ENCODE data around the gene PKDCC. TPM values are rescaled to one million over a fixed set of nuclear protein-coding genes. Genes with fewer than 3 reads are reported as not detected.

PKDCC gene
- total and polyA plus RNA-seq, 2 of the 8 experiments (the other 6 are each of a cell fraction or from before 2014, with no cell fraction given) = 49.9 to 80.1 TPM

DNA sequence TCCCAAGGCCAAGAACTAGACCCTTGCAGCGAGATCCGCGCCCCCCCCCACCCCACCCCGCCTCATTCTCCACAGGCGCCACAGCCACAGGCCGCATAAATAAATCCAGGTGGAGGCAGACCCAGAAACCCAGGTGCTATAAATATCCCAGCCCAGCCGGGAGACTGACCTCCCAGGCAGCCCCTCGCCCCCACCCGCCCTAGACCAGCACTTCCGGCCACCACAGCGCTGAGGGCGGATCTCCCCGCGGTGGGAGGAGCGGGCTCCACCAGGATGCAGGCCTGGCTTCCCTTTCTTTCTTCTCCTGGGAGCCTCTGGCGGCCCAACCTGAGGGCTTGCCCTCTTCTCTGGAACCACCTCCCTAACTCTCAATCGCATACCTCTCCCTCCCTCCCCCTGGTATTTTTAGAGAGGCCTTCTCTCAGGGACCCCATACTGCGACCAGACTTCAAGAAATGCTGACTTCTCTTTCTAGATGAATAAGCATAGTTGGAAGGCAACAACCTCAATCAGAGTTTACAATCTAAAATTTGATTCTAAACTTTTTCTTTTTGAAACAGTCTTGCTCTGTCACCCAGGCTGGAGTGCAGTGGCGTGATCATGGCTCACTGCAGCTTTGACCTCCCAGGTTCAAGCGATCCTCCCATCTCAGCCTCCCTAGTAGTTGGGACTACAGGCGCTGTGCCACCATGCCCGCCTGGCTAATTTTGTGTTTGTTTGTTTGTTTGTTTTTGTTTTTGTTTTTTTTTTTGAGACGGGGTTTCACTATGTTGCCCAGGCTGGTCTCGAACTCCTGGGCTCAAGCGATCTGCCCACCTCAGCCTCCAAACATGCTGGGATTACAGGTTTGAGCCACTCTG is 55.0 kb downstream of the PKDCC start (continued):
- TF ChIP-seq, protein P1, sequence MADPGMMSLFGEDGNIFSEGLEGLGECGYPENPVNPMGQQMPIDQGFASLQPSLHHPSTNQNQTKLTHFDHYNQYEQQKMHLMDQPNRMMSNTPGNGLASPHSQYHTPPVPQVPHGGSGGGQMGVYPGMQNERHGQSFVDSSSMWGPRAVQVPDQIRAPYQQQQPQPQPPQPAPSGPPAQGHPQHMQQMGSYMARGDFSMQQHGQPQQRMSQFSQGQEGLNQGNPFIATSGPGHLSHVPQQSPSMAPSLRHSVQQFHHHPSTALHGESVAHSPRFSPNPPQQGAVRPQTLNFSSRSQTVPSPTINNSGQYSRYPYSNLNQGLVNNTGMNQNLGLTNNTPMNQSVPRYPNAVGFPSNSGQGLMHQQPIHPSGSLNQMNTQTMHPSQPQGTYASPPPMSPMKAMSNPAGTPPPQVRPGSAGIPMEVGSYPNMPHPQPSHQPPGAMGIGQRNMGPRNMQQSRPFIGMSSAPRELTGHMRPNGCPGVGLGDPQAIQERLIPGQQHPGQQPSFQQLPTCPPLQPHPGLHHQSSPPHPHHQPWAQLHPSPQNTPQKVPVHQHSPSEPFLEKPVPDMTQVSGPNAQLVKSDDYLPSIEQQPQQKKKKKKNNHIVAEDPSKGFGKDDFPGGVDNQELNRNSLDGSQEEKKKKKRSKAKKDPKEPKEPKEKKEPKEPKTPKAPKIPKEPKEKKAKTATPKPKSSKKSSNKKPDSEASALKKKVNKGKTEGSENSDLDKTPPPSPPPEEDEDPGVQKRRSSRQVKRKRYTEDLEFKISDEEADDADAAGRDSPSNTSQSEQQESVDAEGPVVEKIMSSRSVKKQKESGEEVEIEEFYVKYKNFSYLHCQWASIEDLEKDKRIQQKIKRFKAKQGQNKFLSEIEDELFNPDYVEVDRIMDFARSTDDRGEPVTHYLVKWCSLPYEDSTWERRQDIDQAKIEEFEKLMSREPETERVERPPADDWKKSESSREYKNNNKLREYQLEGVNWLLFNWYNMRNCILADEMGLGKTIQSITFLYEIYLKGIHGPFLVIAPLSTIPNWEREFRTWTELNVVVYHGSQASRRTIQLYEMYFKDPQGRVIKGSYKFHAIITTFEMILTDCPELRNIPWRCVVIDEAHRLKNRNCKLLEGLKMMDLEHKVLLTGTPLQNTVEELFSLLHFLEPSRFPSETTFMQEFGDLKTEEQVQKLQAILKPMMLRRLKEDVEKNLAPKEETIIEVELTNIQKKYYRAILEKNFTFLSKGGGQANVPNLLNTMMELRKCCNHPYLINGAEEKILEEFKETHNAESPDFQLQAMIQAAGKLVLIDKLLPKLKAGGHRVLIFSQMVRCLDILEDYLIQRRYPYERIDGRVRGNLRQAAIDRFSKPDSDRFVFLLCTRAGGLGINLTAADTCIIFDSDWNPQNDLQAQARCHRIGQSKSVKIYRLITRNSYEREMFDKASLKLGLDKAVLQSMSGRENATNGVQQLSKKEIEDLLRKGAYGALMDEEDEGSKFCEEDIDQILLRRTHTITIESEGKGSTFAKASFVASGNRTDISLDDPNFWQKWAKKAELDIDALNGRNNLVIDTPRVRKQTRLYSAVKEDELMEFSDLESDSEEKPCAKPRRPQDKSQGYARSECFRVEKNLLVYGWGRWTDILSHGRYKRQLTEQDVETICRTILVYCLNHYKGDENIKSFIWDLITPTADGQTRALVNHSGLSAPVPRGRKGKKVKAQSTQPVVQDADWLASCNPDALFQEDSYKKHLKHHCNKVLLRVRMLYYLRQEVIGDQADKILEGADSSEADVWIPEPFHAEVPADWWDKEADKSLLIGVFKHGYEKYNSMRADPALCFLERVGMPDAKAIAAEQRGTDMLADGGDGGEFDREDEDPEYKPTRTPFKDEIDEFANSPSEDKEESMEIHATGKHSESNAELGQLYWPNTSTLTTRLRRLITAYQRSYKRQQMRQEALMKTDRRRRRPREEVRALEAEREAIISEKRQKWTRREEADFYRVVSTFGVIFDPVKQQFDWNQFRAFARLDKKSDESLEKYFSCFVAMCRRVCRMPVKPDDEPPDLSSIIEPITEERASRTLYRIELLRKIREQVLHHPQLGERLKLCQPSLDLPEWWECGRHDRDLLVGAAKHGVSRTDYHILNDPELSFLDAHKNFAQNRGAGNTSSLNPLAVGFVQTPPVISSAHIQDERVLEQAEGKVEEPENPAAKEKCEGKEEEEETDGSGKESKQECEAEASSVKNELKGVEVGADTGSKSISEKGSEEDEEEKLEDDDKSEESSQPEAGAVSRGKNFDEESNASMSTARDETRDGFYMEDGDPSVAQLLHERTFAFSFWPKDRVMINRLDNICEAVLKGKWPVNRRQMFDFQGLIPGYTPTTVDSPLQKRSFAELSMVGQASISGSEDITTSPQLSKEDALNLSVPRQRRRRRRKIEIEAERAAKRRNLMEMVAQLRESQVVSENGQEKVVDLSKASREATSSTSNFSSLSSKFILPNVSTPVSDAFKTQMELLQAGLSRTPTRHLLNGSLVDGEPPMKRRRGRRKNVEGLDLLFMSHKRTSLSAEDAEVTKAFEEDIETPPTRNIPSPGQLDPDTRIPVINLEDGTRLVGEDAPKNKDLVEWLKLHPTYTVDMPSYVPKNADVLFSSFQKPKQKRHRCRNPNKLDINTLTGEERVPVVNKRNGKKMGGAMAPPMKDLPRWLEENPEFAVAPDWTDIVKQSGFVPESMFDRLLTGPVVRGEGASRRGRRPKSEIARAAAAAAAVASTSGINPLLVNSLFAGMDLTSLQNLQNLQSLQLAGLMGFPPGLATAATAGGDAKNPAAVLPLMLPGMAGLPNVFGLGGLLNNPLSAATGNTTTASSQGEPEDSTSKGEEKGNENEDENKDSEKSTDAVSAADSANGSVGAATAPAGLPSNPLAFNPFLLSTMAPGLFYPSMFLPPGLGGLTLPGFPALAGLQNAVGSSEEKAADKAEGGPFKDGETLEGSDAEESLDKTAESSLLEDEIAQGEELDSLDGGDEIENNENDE (IDR thresholded peaks at IDR 0.05; ENCODE audit: insufficient replicate concordance, low read length) = no peak
- no peak for TF ChIP-seq CREB1 (IDR thresholded peaks at IDR 0.05)
- TF ChIP-seq PHF8 (conservative IDR thresholded peaks at IDR 0.05; ENCODE audit: low read depth, low read length) = 0 out of 2 replicates have a peak, but pooled peaks have one; percentile 9
- TF ChIP-seq HDAC6 (IDR thresholded peaks at IDR 0.05; ENCODE audit: low read depth, low read length) = no peak
- TF ChIP-seq, protein P2, sequence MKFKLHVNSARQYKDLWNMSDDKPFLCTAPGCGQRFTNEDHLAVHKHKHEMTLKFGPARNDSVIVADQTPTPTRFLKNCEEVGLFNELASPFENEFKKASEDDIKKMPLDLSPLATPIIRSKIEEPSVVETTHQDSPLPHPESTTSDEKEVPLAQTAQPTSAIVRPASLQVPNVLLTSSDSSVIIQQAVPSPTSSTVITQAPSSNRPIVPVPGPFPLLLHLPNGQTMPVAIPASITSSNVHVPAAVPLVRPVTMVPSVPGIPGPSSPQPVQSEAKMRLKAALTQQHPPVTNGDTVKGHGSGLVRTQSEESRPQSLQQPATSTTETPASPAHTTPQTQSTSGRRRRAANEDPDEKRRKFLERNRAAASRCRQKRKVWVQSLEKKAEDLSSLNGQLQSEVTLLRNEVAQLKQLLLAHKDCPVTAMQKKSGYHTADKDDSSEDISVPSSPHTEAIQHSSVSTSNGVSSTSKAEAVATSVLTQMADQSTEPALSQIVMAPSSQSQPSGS (IDR thresholded peaks at IDR 0.05; ENCODE audit: low read length) = no peak
- no peak for TF ChIP-seq CTBP2 (IDR thresholded peaks at IDR 0.05; ENCODE audit: borderline replicate concordance, insufficient read depth, insufficient read length, low read length)
- TF ChIP-seq SIX5 (IDR thresholded peaks at IDR 0.05; ENCODE audit: low read depth, low read length) = no peak
- no peak for TF ChIP-seq TCF12 (IDR thresholded peaks at IDR 0.05; ENCODE audit: low read depth, low read length)
